Adrenal gland (tissue), 12 donors: ENCODE measurements around the gene CDC42BPG. TPM values are rescaled to one million over a fixed set of nuclear protein-coding genes. Genes with fewer than 3 reads are reported as not detected.

ENCODE experiments used
- DNase-seq, 7 donors: peaks; one replicate each; pipeline ENCODE4 v3.0.0-alpha.2; 2019 to 2020
- H3K27ac ChIP-seq, 5 donors: fragments of 200-600 bp; sonication (generic) in 4 of 5; 1 replicate in 3 of 5; 2 replicates in 2 of 5; pipeline versions ENCODE4 v1.5.1 to v1.8.0; 2016 to 2020; ENCODE audit warnings: mild to moderate bottlenecking in 1 of 5
- H3K27me3 ChIP-seq: fragments of 200-600 bp; 2 replicates; pipeline ENCODE4 v1.8.0; 2021
- H3K36me3 ChIP-seq, 2 donors: fragments of 200-600 bp; replicated peaks in 1 of 2; 1 replicate in 1 of 2; 2 replicates in 1 of 2; pipeline versions ENCODE4 v1.5.1 to v1.8.0; 2018 to 2022
- H3K4me1 ChIP-seq, 2 donors: fragments of 200-600 bp; replicated peaks in 1 of 2; 1 replicate in 1 of 2; 2 replicates in 1 of 2; pipeline versions ENCODE4 v1.5.1 to v1.8.0; 2018 to 2021
- H3K4me3 ChIP-seq, 4 donors: fragments of 200-600 bp; sonication (generic) in 3 of 4; one replicate each; pipeline ENCODE4 v1.5.1; 2016 to 2018
- H3K9me3 ChIP-seq, 3 donors: fragments of 200-600 bp; sonication (generic) in 1 of 3; replicated peaks in 1 of 3; 1 replicate in 2 of 3; 2 replicates in 1 of 3; pipeline versions ENCODE4 v1.5.1 to v1.8.0; 2016 to 2021
- CTCF ChIP-seq, 6 experiments: fragments of 450-650 bp in 4 of 6; fragments of 200-600 bp in 2 of 6; sonication (generic) in 1 of 6; IDR thresholded peaks; 1 replicate in 5 of 6; 2 replicates in 1 of 6; pipeline versions ENCODE4 v1.5.1 to v1.8.0; 2016 to 2021; ENCODE audit warnings: antibody characterized with exemption in 6 of 6, mild to moderate bottlenecking in 2 of 6, moderate library complexity in 1 of 6
- POLR2A ChIP-seq, 2 donors: fragments of 450-650 bp; IDR thresholded peaks; one replicate each; pipeline ENCODE4 v1.6.1; 2017; ENCODE audit warnings: antibody characterized with exemption in 2 of 2, mild to moderate bottlenecking in 2 of 2, moderate library complexity in 1 of 2
- WGBS, 4 donors: extraction: QIAGEN DNeasy Blood & Tissue Kit in 2 of 4; methylation state at CpG; one replicate each; pipeline versions ENCODE4 v1.1.5 to v1.1.7; 2013 to 2017; 5-methylcytosine and 5-hydroxymethylcytosine counted together
- intact Hi-C, 2 donors: fragments of 100-400 bp; cut with DNase I; formaldehyde crosslinking; loops; one replicate each; pipeline versions ENCODE4 v1.14.1 to v1.15.0; 2022 to 2023
- polyA plus RNA-seq, 3 donors: library from polyadenylated mRNA; stranded (reverse); fragments of 200-250 nt in 2 of 3; fragments of 350-450 nt in 1 of 3; fragmentation: Illumina TruSeq in 1 of 3; extraction: RNeasy Lipid Tissue Mini Kit (QIAGEN cat#74804) in 1 of 3; gene quantifications; one replicate each; pipeline ENCODE4 v1.2.3, GENCODE V29; 2013 to 2014
- total RNA-seq, 9 donors: library from RNA; depleted of rRNA in 4 of 9; stranded (reverse); fragments of >200 nt in 4 of 9; fragments of 120-200 nt in 1 of 9; fragmentation: NEBNext Ultra II Directional in 1 of 9; extraction: Animal tissue kit (Norgen Biotek cat#: 25700) in 1 of 9; gene quantifications; one replicate each; pipeline versions ENCODE4 v1.1.0 to v1.2.4, GENCODE V29; 2013 to 2023
- donor health status: healthy with polysubstance abuse.
- donor health status: Bipolar disorder and iron deficiency.
- donor health status: DM: yes; HTN: yes; CAD: no.
- donor health status: DM: no; HTN: no; CAD: no.
- donor health status: DM: no; HTN: no; CAD: no.
- donor health status: DM: yes; HTN: yes; CAD: no.

Gene CDC42BPG
- total and polyA plus RNA-seq, 12 donors, result 3.1 to 12.9 (median 6.7) TPM

- H3K27ac ChIP-seq, result peak overlapping the region; percentile 50 to 89 (median 78)
- DNase-seq, result peak; percentile 66 to 94 (median 92)
- peak in 1 of 2 donors; percentile 68 for TF ChIP-seq POLR2A (IDR thresholded peaks at IDR 0.05)
- TF ChIP-seq CTCF (IDR thresholded peaks at IDR 0.05), result no peak
- H3K4me3 ChIP-seq, result no peak overlapping the region
- peaks cover 0 to 22% of the 10 kb centered on the region in 2 donors for H3K36me3 ChIP-seq
- 57 to 71% (median 59%) methylated on average over 11 to 20 of the region's 20 CpGs for WGBS, 4 donors
- peaks cover 50 to 60% of the 10 kb centered on the region in 2 donors for H3K4me1 ChIP-seq
- no peaks in the 10 kb centered on the region for H3K27me3 ChIP-seq
- intact Hi-C loops, result no loop called here
- no peaks in the 10 kb centered on the region for H3K9me3 ChIP-seq
Measured at GRCh38 chr11:64856382-64857227, 12.2 kb upstream of the CDC42BPG start.

- 70 to 76% (median 73%) methylated on average over 17 to 20 of the region's 22 CpGs for WGBS, 4 donors
- H3K27ac ChIP-seq, result peak overlapping the region; percentile 50 to 89 (median 78)
- peaks cover 50 to 61% of the 10 kb centered on the region in 2 donors for H3K4me1 ChIP-seq
- no peaks in the 10 kb centered on the region for H3K9me3 ChIP-seq
- peak in 1 of 7 donors; percentile 69 for DNase-seq
- TF ChIP-seq CTCF (IDR thresholded peaks at IDR 0.05) (no peak), POLR2A (IDR thresholded peaks at IDR 0.05) (no peak)
- no peak overlapping the region for H3K4me3 ChIP-seq
- no peaks in the 10 kb centered on the region for H3K27me3 ChIP-seq
- intact Hi-C loops, result no loop called here
- H3K36me3 ChIP-seq, result peaks cover 0 to 22% of the 10 kb centered on the region in 2 donors
Measured at GRCh38 chr11:64855596-64856304, 11.3 kb upstream of the CDC42BPG start.

GRCh38 chr11:64854534-64855502 is 10.4 kb upstream of the CDC42BPG start:
- peaks cover 50 to 58% of the 10 kb centered on the region in 2 donors for H3K4me1 ChIP-seq
- no peaks in the 10 kb centered on the region for H3K27me3 ChIP-seq
- no peak for TF ChIP-seq CTCF (IDR thresholded peaks at IDR 0.05)
- peak in 1 of 2 donors; percentile 24 for TF ChIP-seq POLR2A (IDR thresholded peaks at IDR 0.05)
- H3K9me3 ChIP-seq, result no peaks in the 10 kb centered on the region
- H3K4me3 ChIP-seq, result no peak overlapping the region
- DNase-seq, result peak; percentile 89 to 96 (median 95)
- H3K36me3 ChIP-seq, result peaks cover 0 to 21% of the 10 kb centered on the region in 2 donors
- WGBS, 4 donors, result 69 to 84% (median 72%) methylated on average over 18 to 45 of the region's 45 CpGs
- intact Hi-C loops, result no loop called here
- H3K27ac ChIP-seq, result peak overlapping the region in 4 of 5 donors; percentile 75 to 89 (median 83)
